DND-41 (cell line): Measurements from ENCODE around the gene IFT74.

Experiments used
- ATAC-seq: fragments of 200-7000 bp; cut with Tn5 transposase; 3 replicates; pipeline ENCODE4 v1.9.1; 2021; ENCODE audit warnings: low read depth; ENCODE audit not compliant: insufficient read depth
- DNase-seq: peaks from one replicate; pipeline ENCODE4 v3.0.0-alpha.2; 2020
- H2AFZ ChIP-seq: 2 replicates; pipeline ENCODE4 v1.6.0; 2012; ENCODE audit warnings: low read depth, low read length
- H3K27ac ChIP-seq: 2 replicates; pipeline ENCODE4 v1.5.1; 2012; ENCODE audit warnings: low read length, inconsistent platforms
- H3K27me3 ChIP-seq: fragments of 200-600 bp; sonication (generic); 2 replicates; pipeline ENCODE4 v1.6.0; 2012; ENCODE audit warnings: low read length, mild to moderate bottlenecking, inconsistent platforms; ENCODE audit not compliant: insufficient read depth, poor library complexity
- H3K36me3 ChIP-seq: 2 replicates; pipeline ENCODE4 v1.5.1; 2012; ENCODE audit warnings: low read length, inconsistent platforms; ENCODE audit not compliant: insufficient read depth
- H3K4me1 ChIP-seq: 2 replicates; pipeline ENCODE4 v1.5.1; 2012; ENCODE audit warnings: mild to moderate bottlenecking, low read length; ENCODE audit not compliant: insufficient read depth
- H3K4me2 ChIP-seq: 2 replicates; pipeline ENCODE4 v1.6.0; 2012; ENCODE audit warnings: mild to moderate bottlenecking, moderate library complexity, low read length, inconsistent platforms; ENCODE audit not compliant: insufficient read depth
- H3K4me3 ChIP-seq, 2 experiments: fragments of 200-600 bp in 1 of 2; shearing (Covaris generic) in 1 of 2; 2 replicates each; pipeline ENCODE4 v1.5.1; 2012 to 2016; ENCODE audit warnings: inconsistent platforms in 2 of 2, low read length in 2 of 2, mild to moderate bottlenecking in 2 of 2, low read depth in 1 of 2, moderate library complexity in 1 of 2
- H3K79me2 ChIP-seq: 2 replicates; pipeline ENCODE4 v1.6.0; 2012; ENCODE audit warnings: low read length, inconsistent platforms; ENCODE audit not compliant: insufficient read depth
- H3K9ac ChIP-seq: 2 replicates; pipeline ENCODE4 v1.6.0; 2012; ENCODE audit warnings: low read depth, mild to moderate bottlenecking, inconsistent platforms, low read length, moderate library complexity
- H3K9me3 ChIP-seq: 2 replicates; pipeline ENCODE4 v1.5.1; 2012; ENCODE audit warnings: low read length, moderate library complexity, mild to moderate bottlenecking, inconsistent platforms; ENCODE audit not compliant: insufficient read depth, severe bottlenecking
- H4K20me1 ChIP-seq: 2 replicates; pipeline ENCODE4 v1.6.0; 2012; ENCODE audit warnings: low read length; ENCODE audit not compliant: insufficient read depth
- EZH2 ChIP-seq: IDR thresholded peaks from 3 replicates; pipeline ENCODE4 v1.6.1; 2012; ENCODE audit warnings: borderline replicate concordance, low read depth, mild to moderate bottlenecking, moderate library complexity, low read length, inconsistent platforms; ENCODE audit not compliant: severe bottlenecking
- TF ChIP-seq, protein P1 (sequence below): IDR thresholded peaks from 2 replicates; pipeline ENCODE4 v1.5.1; 2012; ENCODE audit warnings: borderline replicate concordance, low read length, moderate library complexity, mild to moderate bottlenecking; ENCODE audit not compliant: poor library complexity, severe bottlenecking; ENCODE audit errors: extremely low read depth

IFT74 gene

DNA sequence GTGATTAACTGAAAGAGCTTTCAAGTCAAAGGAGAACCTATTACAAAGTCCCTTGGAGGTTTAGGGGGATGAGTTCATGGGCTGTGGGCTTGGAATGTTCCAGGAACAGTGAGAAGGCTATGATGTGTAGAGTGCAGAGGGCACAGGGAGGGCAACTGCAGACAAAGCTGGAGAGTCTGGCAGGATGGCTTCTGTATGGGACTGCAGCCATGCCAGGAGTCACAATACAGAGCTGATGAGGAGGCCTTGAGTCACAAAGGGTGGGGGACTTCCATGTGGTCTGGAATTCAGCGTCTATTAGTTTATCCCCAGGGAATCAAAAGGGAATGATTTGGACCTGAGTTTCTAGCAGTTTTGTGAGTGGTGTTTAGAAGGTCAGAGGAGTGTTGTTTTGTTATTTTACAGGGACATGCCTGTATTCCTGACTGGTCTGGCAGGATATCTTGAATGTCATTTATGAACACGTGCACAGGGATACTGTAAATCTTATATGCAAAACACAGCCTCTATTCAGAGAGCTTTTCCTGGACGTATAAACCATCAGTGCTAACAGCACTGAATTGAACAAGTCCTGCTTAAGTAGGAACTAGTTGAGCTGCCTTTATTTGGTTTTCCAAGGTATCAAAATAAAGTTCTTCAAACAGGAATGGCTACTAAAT lies 138.6 kb downstream of the IFT74 start:
- no peaks in the 10 kb centered on the region for H4K20me1 ChIP-seq
- no peaks in the 10 kb centered on the region for H3K79me2 ChIP-seq
- ATAC-seq = no peak
- no peak for DNase-seq
- H3K9me3 ChIP-seq = no peaks in the 10 kb centered on the region
- H3K4me3 ChIP-seq = no peak overlapping the region
- no peak overlapping the region for H3K27ac ChIP-seq
- no peak overlapping the region for H3K4me2 ChIP-seq
- no peaks in the 10 kb centered on the region for H3K36me3 ChIP-seq
- H3K27me3 ChIP-seq = no peaks in the 10 kb centered on the region
- H3K9ac ChIP-seq = no peak overlapping the region
- no peaks in the 10 kb centered on the region for H3K4me1 ChIP-seq
- H2AFZ ChIP-seq = no peak overlapping the region
- TF ChIP-seq, protein P1, sequence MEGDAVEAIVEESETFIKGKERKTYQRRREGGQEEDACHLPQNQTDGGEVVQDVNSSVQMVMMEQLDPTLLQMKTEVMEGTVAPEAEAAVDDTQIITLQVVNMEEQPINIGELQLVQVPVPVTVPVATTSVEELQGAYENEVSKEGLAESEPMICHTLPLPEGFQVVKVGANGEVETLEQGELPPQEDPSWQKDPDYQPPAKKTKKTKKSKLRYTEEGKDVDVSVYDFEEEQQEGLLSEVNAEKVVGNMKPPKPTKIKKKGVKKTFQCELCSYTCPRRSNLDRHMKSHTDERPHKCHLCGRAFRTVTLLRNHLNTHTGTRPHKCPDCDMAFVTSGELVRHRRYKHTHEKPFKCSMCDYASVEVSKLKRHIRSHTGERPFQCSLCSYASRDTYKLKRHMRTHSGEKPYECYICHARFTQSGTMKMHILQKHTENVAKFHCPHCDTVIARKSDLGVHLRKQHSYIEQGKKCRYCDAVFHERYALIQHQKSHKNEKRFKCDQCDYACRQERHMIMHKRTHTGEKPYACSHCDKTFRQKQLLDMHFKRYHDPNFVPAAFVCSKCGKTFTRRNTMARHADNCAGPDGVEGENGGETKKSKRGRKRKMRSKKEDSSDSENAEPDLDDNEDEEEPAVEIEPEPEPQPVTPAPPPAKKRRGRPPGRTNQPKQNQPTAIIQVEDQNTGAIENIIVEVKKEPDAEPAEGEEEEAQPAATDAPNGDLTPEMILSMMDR = no peak
- no peak for TF ChIP-seq EZH2

DNA sequence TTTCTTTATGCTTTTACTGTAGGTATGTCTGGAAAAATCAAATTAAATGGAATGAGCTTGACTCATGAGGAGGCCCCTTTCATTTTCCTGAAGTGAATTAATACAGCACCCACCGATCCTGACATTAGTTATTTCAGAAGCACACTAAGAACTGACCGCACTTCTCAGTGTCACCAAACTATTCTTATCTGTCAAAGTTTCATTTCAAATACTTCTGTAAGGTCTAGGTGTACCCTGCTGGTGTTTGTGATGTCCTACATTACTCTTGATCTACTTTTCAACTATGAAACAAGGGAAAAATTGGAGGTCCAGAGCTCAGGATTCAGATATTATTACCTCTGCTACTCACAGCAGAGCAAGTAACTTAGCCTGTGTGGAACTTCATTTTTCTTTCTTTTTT lies 151.0 kb downstream of the IFT74 start:
- TF ChIP-seq EZH2 = no peak
- TF ChIP-seq, protein P1 = no peak
- Histone ChIP-seq H3K9ac (no peak overlapping the region), H3K36me3 (no peaks in the 10 kb centered on the region), H3K27me3 (peaks cover 2% of the 10 kb centered on the region), H3K9me3 (no peaks in the 10 kb centered on the region), H4K20me1 (no peaks in the 10 kb centered on the region), H3K4me1 (no peaks in the 10 kb centered on the region), H3K27ac (no peak overlapping the region), H3K4me3 (no peak overlapping the region), H3K79me2 (no peaks in the 10 kb centered on the region), H2AFZ (no peak overlapping the region), H3K4me2 (no peak overlapping the region)
- no peak for DNase-seq
- no peak for ATAC-seq

DNA sequence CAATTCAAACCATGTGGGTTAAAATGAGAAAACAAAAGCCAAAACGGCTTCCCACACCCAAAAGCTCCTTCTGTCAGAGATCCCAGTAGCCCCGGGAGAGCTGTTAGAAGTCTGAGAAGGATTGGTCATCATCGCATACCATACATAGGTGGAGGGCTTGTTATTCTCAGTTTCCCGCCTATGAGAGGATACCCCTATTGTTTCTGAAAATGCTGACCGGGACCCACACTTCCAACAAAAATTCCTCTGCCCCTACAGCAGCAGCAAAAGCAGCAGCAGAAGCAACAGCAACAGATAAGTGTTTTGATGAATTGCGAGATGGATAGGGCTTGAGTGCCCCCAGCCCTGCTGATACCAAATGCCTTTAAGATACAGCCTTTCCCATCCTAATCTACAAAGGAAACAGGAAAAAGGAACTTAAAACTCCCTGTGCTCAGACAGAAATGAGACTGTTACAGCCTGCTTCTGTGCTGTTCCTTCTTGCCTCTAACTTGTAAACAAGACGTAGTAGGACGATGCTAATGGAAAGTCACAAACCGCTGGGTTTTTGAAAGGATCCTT lies 152.8 kb downstream of the IFT74 start, which contains the start of gene TEK:
Gene TEK, plus strand, starts transcription at position 245 of the 561 bp plus-strand sequence. CDS start 366 bp downstream, outside the sequence.
- no peak within 1 kb of the TSS for H3K4me3 ChIP-seq

More for the DNA sequence above, 152.8 kb downstream of the IFT74 start, which contains the start of gene TEK:
- TF ChIP-seq, protein P1 = no peak
- no peak for TF ChIP-seq EZH2
- H3K9ac ChIP-seq = no peak within 1 kb of the TSS
- H4K20me1 ChIP-seq = no peaks in the 10 kb centered on the region
- no peak within 1 kb of the TSS for H2AFZ ChIP-seq
- no peaks in the 10 kb centered on the region for H3K9me3 ChIP-seq
- H3K4me2 ChIP-seq = no peak within 1 kb of the TSS
- no peaks in the 10 kb centered on the region for H3K36me3 ChIP-seq
- no peaks in the 10 kb centered on the region for H3K4me1 ChIP-seq
- H3K27me3 ChIP-seq = peaks cover 2% of the 10 kb centered on the region
- no peak for ATAC-seq
- no peaks in the 10 kb centered on the region for H3K79me2 ChIP-seq
- no peak for DNase-seq
- H3K27ac ChIP-seq = no peak within 1 kb of the TSS
